Osteoblast (primary cell): ENCODE data around the gene RASSF5. TPM values are rescaled to one million over a fixed set of nuclear protein-coding genes. Genes with fewer than 3 reads are reported as not detected.

ENCODE experiments used
- DNase-seq: peaks from one replicate; pipeline ENCODE4 v3.0.0; 2011; ENCODE audit warnings: low spot score, mixed read lengths; ENCODE audit not compliant: insufficient read length; ENCODE audit errors: missing footprints
- H2AFZ ChIP-seq: 2 replicates; pipeline ENCODE4 v1.6.0; 2011; ENCODE audit warnings: mild to moderate bottlenecking, low read length
- H3K27ac ChIP-seq: 2 replicates; pipeline ENCODE4 v1.5.1; 2011; ENCODE audit warnings: mild to moderate bottlenecking, low read depth, low read length, moderate library complexity
- H3K27me3 ChIP-seq: 2 replicates; pipeline ENCODE4 v1.6.0; 2012; ENCODE audit warnings: mild to moderate bottlenecking, control low read depth, inconsistent platforms, low read length, moderate library complexity; ENCODE audit not compliant: insufficient read depth
- H3K36me3 ChIP-seq: 2 replicates; pipeline ENCODE4 v1.5.1; 2011; ENCODE audit warnings: mild to moderate bottlenecking, low read length, control low read depth, moderate library complexity; ENCODE audit not compliant: insufficient read depth
- H3K4me1 ChIP-seq: 2 replicates; pipeline ENCODE4 v1.5.1; 2011; ENCODE audit warnings: mild to moderate bottlenecking, low read length, control low read depth, moderate library complexity; ENCODE audit not compliant: insufficient read depth
- H3K4me2 ChIP-seq: 2 replicates; pipeline ENCODE4 v1.6.0; 2011; ENCODE audit warnings: mild to moderate bottlenecking, low read length; ENCODE audit not compliant: insufficient read depth
- H3K4me3 ChIP-seq: fragments of 200-600 bp; sonication (generic); 3 replicates; pipeline ENCODE4 v1.5.1; 2012; ENCODE audit warnings: mild to moderate bottlenecking, low read length, inconsistent platforms; ENCODE audit not compliant: insufficient read depth
- H3K79me2 ChIP-seq: 2 replicates; pipeline ENCODE4 v1.6.0; 2012; ENCODE audit warnings: mild to moderate bottlenecking, low read length, control low read depth, inconsistent platforms; ENCODE audit not compliant: insufficient read depth
- H3K9me3 ChIP-seq: 2 replicates; pipeline ENCODE4 v1.5.1; 2011; ENCODE audit warnings: low read depth, low read length, control low read depth
- H4K20me1 ChIP-seq: 2 replicates; pipeline ENCODE4 v1.6.0; 2012; ENCODE audit warnings: mild to moderate bottlenecking, low read length, control low read depth; ENCODE audit not compliant: insufficient read depth
- CTCF ChIP-seq: IDR thresholded peaks from 2 replicates; pipeline ENCODE4 v1.5.1; 2011; ENCODE audit warnings: mild to moderate bottlenecking, low read depth, low read length, moderate library complexity; ENCODE audit errors: extremely low read depth
- total RNA-seq: library from RNA; depleted of rRNA; stranded (reverse); fragments of >200 nt; gene quantifications from 2 replicates; pipeline ENCODE4 v1.2.3, GENCODE V29; 2012

Gene RASSF5
- total RNA-seq, 1 donor, result 0.72 TPM

- no peak overlapping the region for H2AFZ ChIP-seq
- DNase-seq, result no peak
- peaks cover 13% of the 10 kb centered on the region for H3K4me1 ChIP-seq
- H3K27me3 ChIP-seq, result no peaks in the 10 kb centered on the region
- no peaks in the 10 kb centered on the region for H3K36me3 ChIP-seq
- no peak overlapping the region for H3K27ac ChIP-seq
- no peak overlapping the region for H3K4me2 ChIP-seq
- H3K79me2 ChIP-seq, result no peaks in the 10 kb centered on the region
- H3K4me3 ChIP-seq, result no peak overlapping the region
- H3K9me3 ChIP-seq, result no peaks in the 10 kb centered on the region
- no peaks in the 10 kb centered on the region for H4K20me1 ChIP-seq
- no peak for TF ChIP-seq CTCF
These were observed 59.7 kb downstream of the RASSF5 start for GRCh38 chr1:206566999-206567398.

GRCh38 chr1:206568256-206568655 is 60.9 kb downstream of the RASSF5 start:
- Histone ChIP-seq H3K4me2 (peak overlapping the region; percentile 42), H3K9me3 (no peaks in the 10 kb centered on the region), H3K27me3 (no peaks in the 10 kb centered on the region), H3K27ac (no peak overlapping the region), H2AFZ (peak overlapping the region; percentile 3), H3K4me1 (peaks cover 13% of the 10 kb centered on the region), H3K36me3 (no peaks in the 10 kb centered on the region), H3K4me3 (no peak overlapping the region), H4K20me1 (no peaks in the 10 kb centered on the region), H3K79me2 (no peaks in the 10 kb centered on the region)
- peak; percentile 94 for DNase-seq
- TF ChIP-seq CTCF, result no peak

- Histone ChIP-seq H3K79me2 (no peaks in the 10 kb centered on the region), H4K20me1 (no peaks in the 10 kb centered on the region), H3K36me3 (no peaks in the 10 kb centered on the region), H3K4me1 (peaks cover 13% of the 10 kb centered on the region), H2AFZ (no peak overlapping the region), H3K27ac (no peak overlapping the region), H3K9me3 (no peaks in the 10 kb centered on the region), H3K4me2 (peak overlapping the region; percentile 42), H3K27me3 (no peaks in the 10 kb centered on the region), H3K4me3 (no peak overlapping the region)
- DNase-seq, result no peak
- TF ChIP-seq CTCF, result no peak
These were observed 61.5 kb downstream of the RASSF5 start for GRCh38 chr1:206568779-206569352.

- Histone ChIP-seq H3K27ac (no peak overlapping the region), H4K20me1 (no peaks in the 10 kb centered on the region), H3K27me3 (no peaks in the 10 kb centered on the region), H3K79me2 (no peaks in the 10 kb centered on the region), H3K4me1 (peaks cover 13% of the 10 kb centered on the region), H3K9me3 (no peaks in the 10 kb centered on the region), H2AFZ (no peak overlapping the region), H3K4me3 (no peak overlapping the region), H3K4me2 (no peak overlapping the region), H3K36me3 (no peaks in the 10 kb centered on the region)
- DNase-seq, result no peak
- TF ChIP-seq CTCF, result no peak
These were observed 62.2 kb downstream of the RASSF5 start for GRCh38 chr1:206569556-206569955.
